ENCODE results near the gene SLC35D2.
"Not testable (repeated sequence)": the region's sequence is repeated elsewhere in the genome, so short reads cannot be mapped to it uniquely, and the experiment has no call there.

SLC35D2 gene

DNA sequence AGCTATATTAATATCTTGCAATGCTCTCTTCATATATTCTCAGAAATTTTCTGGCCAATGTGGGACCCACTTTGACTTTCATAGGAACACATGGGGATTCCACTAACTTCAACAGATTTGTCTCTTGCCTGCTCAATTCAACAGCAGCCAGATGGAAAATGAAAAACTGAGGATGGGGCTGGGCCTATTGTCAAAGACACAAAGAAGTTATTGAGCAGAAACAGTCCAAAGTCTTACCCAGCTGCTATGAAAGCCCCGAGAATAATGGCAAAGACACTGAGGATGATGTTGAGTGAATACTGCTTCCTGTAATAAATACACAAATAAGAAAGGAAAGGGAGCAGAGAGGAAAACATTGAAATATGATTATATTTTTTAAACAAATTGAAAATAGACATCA, 32.6 kb downstream of the SLC35D2 start:
- no peak for DNase-seq

DNA sequence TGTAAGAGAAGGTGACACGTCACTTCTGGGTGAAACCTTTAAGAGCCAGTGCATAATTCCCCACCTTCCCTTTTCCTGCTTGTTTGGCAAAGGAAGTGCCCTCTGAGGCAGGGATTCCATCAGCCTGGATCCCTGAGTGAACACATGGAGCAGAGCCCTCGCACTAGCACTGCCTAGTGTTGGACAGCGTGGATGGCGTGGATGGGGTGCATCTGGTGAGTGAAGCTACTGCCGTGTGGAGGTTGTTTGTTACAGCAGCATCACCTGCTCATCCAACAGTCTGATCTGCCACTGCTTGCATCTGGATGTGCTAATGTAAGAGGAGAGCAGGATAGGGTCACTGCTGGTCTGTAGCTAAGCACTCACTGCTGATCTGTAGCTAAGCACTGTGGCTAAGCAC, 35.2 kb downstream of the SLC35D2 start:
- DNase-seq: no peak

DNA sequence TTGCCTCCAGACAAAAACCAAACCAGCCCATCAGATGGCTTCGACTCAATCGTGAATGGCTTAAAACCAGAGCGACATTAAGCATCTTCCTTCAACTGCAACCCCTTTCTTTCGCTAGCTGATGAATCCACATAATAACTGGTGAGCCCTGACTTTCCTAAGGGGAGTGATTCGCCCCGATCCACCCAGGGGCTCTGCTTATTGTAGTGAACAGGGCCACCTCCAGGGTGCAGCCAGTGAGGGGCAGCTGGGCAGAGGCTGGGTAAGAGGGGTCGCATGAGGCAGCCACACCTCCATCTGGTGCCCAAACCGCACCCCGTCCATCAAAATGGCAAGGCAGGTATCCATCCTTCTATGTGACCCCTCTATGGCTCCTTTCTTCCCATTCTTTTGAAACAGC, 38.0 kb downstream of the SLC35D2 start:
- DNase-seq: no peak

DNA sequence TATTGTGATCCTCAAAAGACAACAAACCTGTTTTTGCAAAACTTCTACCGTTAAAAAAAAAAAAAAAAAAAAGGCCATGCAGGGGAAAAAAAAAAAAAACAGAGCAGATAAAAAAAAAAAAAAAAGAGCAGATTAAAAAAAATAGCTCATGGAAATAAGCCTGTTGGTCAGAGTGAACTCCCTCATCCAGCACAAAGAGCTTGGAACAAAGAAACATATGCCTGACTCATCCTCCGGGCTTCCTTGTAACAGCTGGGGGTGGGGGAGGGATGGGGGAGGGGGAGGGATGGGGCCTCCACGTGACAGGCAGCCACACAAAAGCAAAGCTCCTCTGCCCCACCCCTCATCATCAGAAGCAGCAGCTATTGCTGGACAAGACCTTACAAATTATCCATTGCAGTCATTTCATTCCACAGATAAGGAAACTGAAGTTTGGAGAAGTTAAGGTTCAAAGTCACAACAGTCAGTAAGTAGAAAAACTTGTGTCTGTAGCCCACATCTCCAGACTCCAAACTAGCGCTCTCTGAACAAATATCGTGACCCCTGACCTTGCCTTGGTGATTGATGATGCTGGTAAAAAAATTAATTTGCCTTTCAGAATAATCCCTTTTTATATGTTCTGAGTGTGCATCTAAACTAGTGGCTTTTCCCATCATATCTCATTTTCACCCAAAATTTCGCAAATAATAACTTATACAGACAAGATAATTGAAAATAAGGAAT, 38.9 kb downstream of the SLC35D2 start:
- no peak for DNase-seq

DNA sequence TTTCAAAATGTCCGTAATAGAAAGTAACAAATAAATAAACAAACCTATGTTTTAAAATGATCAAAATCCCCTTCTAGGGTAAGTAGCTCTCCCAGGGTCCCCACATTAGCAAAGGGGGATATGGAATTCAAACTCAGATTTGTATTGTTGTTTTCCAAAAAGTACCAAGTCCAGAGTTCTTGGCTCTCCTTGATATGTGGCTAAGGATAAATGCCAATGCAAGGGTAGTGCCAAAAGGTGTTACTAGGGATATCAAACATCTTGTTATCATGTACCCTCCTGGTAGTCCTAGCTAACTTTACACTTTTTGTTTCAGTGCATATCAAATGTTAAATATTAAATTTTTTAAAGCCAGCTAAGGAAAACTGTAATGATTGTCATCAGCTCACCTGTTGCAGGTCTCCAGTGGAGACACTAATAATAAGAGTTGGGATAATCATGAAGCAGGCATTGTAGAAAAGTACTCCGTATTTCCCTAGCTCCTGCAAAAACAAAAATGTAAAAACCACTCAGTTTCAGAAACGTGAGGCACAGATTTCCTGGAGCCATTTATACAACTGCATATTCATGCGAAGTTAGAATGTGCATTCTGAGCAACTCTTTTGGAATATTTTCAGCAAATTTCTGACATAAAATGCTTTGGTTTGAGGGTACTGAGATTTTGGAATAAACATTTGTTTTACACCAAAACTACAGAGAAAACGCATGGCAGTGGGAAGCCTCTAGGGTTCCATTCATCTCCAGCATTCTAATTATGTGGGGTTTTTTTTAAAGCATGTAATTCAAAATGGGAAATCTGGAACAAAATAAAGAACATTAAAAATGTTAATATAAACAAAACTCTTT, 39.8 kb downstream of the SLC35D2 start:
- DNase-seq: no peak

DNA sequence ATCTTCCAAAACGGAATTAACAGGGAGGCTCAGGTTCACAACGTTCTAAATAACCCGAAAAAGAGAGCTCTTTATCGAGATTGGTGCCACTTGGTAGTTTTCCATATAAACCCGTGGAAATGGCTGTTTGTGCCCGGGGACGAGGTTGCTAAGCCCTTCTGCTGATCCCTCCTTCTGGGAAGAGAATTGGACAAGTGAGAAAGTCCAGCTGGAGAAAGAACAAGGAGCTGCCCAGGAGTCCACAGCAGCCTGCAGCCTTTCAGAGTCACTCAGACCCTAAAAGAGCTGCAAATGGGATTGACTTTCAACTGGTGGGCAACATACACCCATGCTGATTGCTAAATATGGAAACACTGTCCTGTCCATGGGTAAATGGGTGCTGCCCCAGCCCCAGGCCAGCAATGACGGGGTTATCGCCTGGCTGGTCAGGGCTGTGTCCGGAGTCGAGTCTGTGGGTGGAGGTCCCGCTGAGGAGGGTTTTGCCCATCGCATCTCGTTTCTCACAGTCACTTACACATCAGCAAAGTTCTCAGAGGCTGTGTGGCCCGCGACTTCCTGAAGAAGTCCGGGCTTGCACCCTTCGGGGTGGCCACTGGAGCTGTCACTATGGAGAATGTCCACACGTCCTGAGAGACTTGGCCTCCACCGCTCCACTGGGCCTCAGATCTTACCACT, 40.8 kb downstream of the SLC35D2 start:
- DNase-seq: no peak

DNA sequence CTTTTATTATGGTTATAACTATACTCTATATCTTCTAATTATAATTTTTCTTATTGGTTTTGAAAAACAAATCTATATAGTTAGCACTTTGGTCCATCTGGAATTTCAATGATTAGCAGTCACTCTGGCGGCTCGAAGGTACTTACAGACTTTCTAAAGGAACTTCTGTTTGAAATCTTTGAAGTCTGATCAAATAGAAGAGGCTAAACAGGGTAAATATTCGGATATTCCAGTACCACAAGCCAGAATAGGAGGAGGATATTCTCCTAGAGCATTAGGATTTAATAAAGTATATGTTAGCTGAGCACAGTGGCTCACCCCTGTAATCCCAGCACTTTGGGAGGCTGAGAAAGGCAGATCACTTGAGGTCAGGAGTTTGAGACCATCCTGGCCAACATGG, 42.8 kb downstream of the SLC35D2 start:
- DNase-seq: no peak

DNA sequence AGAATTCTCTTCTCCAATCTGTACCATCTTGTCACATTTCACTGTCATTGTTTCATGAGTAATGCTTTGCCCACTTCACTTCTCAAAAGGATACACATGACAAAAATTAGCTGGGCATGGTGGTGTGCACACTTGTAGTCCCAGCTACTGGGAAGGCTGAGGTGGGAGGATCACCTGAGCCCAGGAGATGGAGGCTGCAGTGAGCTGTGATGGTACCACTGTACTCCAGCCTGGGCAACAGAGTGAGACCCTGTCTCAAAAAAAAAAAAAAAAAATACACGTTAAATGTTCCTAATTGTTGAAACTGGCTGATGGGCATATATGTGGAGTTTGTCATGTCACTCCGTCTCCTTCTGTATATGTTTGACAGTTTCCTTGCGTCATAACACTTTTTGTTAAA, 45.2 kb downstream of the SLC35D2 start:
- no peak for DNase-seq

DNA sequence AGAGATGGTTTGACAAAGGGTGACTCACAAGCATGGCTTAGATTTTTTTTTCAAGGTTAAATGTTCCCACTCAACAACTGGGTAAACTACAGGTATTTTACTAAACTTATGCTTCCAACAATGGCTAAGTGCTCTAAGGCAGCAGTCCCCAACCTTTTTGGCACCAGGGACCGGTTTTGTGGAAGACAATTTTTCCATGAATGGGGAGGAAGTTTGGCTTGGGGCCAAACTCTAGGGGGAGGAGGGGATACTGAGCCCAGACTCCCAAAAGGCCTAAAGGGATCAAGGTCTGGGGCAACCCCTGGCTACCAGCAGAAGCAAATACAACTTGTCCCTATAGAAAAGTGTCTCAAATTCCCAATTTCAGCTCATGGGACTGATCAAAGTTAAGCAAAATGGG, 49.6 kb downstream of the SLC35D2 start:
- DNase-seq: no peak

DNA sequence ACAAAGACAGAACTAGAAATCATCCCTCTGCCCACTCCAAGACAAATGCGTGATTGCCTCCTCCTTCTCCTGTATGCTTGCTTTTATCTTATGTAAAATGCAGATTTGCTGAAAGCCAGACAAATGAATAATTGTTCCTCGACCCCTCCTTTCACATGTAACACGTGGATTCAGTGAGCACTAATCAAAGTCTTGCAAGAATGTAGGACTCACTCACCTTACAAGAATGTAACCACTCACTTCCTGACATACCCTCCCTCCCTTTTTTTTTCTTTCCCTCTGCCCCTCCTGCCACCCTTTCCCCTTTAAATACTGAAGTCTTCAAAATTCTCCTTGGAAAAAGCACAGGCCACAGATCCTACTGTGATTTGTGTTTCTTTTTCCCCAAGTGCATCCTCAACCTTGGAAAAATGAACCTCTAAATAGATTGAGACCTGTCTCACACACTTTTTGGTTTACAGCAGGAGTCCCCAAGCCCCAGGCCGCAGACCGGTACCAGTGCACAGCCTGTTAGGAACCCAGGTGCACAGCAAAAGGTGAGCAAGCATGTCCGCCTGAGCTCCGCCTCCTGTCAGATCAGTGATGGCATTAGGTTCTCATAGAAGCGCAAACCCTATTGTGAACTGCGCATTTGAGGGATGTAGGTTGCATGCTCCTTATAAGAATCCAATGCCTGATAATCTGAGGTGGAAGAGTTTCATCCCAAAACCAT, 52.1 kb downstream of the SLC35D2 start:
- DNase-seq: no peak

DNA sequence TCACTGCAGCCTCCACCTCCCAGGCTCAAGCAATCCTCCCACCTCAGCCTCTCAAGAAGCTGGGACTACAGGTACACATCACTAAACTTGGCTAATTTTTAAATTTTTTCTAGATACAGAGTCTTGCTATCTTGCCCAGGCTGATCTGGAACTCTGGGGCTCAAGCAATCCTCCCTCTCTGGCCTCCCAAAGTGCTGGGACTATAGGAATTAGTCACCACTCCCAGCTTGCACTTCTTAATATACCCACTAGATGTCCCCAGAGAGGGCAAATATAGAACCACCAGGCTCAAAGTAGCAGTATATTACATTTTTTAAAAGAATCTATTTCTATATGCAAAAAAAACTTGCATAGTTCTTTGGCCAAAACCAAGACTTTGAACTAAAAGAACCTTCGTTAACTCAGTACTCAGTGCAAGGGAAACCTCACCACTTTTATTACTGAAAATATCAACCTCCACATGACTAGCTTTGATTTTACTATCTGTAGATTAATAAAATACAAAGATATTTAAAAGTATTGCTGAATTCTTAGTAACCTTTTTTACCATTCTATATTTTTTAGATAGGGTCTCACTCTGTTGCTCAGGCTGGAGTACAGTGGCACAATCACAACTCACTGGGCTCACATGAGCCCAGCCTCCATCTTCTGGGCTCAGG, 55.7 kb downstream of the SLC35D2 start:
- DNase-seq: peak; percentile 72

DNA sequence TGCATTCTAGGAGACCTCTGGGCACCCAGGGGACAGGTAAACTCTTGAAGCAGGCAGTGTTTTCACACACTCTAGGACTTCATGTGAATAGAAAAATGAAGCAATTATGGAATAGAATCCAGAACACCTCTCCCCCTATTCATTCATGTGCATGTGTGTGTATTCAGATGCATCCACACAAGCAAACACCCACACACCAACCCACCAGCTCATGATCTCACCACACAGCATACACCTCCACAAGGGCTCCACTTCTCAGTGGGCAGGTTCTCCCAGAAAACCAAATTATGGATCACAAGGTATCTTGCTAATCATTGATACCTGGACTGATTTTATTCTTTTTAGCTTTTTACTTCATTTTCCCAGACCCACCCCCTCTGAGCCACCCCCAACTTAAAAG, 60.3 kb downstream of the SLC35D2 start:
- no peak for DNase-seq

DNA sequence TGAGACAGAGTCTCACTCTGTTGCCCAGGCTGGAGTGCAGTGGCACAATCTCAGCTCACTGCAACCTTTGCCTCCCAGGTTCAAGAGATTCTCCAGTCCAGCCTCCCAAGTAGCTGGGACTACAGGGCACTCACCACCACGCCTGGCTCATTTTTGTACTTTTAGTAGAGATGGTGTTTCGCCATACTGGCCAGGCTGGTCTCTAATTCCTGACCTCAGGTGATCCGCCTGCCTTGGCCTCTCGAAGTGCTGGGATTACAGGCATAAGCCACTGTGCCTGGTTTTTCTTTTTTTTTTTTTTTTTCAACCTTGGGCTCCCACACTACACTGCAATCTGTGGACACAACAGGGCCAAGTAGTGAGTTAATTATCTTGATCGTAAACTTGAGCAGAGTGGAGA, 60.8 kb downstream of the SLC35D2 start:
- DNase-seq: not testable (repeated sequence)

DNA sequence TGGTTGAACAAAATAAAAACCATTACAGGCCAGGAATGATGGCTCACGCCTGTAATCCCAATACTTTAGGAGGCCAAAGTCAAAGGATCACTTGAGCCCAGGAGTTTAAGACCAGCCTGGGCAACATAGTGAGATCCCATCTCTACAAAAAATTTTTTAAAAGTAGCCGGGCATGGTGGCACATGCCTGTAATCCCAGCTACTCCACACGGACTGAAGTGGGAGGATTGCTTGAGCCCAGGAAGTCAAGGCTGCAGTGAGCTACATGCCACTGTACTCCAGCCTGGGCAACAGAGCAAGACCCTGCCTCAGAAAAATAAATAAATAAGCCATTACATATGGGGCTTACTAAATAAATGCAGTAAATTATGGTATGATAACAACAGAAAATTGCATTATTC, 61.3 kb downstream of the SLC35D2 start:
- not testable (repeated sequence) for DNase-seq

DNA sequence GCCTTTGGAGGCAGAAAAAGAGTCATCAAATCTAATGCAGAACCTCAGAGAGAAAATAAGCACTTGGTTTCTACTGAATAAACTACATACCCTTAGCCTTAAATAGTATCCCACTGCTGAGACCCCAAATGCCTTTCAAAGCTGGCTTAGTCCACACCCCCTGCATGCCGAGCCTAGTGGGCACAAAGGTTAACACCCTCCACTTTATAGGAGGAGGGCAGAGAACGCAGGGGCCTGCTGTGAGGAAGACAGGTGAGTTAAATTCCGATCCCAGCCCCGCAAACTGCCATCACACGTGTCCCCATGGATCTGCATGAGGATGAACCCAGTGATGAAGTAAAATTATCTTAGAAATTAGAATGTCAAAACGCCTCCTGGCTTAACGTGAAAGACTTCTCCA, 62.0 kb downstream of the SLC35D2 start:
- DNase-seq: no peak

DNA sequence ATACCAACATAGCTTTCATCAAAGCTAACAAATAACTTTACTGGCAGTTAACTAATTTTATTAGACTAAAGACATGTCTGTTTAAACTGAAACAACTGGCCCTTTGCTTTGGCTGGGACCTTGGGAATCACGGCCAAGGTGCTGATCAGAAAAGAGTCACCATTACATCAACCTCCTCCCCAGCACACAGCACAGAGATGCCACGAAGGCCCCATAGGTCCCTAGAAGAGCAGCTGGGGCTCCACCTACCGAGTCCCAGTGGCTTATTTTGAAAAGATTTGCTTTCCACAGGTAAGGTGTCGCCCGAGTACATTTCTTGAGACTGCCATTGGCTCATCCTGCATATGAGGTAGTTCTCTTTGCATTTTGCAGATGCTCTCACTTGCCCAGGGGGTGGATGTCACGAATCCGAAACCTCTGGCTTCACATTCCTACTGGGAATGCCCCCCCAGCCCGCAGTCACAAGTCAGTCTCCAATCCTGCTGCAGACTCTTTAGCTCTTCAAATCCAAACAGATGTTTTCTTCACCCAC, 62.7 kb downstream of the SLC35D2 start:
- DNase-seq: no peak

DNA sequence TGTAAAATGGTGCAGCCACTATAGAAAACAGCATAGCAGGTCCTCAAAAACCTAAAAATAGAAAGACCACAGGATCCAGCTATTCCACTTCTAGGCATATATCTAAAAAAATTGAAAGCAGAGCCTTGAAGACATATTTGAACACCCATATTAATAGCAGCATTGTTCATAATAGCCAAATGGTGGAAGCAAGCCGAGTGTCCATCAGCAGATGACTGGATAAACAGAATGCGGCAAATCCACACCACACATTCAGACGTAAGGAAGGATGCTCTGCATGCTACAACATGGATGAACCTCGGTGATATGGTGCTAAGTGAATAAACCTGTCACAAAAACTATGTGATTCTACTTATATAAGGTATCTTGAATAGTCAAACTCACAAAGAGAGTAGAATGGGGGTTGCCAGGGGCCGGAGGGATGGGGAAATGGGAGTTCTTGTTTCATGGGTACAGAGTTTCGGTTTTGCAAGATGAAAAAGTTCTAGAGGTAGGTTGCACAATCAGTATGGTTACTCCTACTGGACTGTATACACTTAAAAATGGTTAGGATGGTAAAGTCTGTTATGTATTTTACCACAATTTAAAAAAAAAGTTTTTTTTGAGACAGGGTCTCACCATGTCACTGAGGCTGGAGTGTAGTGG, 64.5 kb downstream of the SLC35D2 start:
- no peak for DNase-seq

DNA sequence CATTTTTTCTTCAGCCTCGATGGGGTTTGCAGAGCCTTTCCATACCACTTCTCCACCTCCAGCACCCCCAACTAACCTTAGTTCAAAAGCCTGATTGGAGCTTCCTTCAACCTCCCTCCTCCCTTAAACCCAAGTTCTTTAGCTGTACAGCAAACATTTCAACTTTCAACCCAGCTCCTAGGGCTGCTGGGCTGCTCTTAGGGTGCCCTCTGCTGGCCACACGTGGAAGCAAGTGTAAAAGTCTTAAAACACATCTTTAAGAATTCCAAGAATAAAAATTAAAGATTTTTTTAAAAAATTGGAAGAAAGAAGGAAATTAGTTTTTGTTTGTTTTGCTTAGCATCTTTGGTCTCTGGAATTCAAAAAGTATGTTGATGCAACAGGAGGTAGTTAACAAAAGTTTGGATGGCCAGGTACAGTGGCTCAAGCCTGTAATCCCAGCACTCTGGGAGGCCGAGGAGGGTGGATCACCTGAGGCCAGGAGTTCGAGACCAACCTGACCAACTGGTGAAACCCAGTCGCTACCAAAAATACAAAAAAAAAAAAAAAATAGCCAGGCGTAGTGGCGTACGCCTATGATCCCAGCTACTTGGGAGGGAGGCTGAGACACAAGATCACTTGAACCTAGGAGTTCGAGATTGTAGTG, 66.1 kb downstream of the SLC35D2 start:
- DNase-seq: peak; percentile 45

DNA sequence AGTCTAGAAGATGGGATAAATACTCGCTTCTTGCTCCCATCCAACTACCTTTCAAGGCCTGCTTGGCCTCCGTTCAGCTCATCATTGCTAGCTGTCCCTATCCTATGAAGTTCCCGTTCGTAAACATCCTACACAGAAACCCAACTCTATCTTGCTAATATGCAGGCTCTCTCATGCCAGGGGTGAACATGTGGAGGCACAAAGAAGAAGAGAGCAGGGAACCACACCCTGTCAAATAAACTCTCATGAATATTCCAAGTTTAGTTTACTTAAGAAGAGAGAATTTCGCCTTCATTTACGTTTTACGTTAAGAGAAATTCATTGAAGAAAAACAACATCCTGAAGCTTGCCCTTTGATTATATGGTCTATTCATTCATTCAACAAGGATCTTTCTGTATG, 73.7 kb downstream of the SLC35D2 start:
- no peak for DNase-seq

DNA sequence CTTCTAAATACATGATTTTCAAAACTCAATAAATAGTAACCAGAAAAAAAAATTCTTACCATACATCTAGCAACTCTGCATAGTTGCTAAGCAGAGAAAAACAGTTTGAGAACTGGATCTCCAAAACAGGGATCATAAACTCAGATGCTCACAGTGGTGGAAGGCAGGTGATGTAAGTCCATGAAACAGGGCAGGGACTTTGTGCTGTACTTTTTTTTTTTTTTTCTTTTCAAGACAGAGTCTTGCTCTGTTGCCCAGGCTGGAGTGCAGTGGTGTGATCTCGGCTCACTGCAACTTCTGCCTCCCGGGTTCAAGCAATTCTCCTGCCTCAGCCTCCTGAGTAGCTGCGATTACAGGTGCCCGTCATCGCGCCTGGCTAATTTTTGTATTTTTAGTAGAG, 76.6 kb downstream of the SLC35D2 start:
- not testable (repeated sequence) for DNase-seq

DNA sequence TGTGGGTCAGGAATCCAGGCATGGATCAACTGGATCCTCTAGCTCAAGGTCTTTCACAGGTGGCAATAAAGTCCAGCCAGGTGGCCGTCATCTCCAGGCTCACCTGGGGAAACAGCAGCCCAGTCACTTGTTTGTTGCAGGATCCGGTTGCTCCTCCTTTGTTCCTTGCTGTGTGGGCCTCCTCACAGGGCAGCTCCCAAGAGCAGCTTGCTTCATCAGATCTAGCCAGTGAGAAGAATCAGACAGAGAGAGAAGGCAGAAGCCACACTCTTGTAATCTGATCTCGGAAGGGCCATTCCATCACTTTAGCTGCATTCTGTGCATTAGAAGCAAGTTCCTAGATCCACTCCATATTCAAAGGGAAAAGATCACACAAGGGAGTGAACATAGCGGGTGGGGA, 78.3 kb downstream of the SLC35D2 start:
- no peak for DNase-seq
